ENCODE data around the gene TFDP1. TPM values are rescaled to one million over a fixed set of nuclear protein-coding genes. Genes with fewer than 3 reads are reported as not detected.

TFDP1 gene
- total RNA-seq, 1 donor from 2014 or later, result 40.0 TPM

DNA sequence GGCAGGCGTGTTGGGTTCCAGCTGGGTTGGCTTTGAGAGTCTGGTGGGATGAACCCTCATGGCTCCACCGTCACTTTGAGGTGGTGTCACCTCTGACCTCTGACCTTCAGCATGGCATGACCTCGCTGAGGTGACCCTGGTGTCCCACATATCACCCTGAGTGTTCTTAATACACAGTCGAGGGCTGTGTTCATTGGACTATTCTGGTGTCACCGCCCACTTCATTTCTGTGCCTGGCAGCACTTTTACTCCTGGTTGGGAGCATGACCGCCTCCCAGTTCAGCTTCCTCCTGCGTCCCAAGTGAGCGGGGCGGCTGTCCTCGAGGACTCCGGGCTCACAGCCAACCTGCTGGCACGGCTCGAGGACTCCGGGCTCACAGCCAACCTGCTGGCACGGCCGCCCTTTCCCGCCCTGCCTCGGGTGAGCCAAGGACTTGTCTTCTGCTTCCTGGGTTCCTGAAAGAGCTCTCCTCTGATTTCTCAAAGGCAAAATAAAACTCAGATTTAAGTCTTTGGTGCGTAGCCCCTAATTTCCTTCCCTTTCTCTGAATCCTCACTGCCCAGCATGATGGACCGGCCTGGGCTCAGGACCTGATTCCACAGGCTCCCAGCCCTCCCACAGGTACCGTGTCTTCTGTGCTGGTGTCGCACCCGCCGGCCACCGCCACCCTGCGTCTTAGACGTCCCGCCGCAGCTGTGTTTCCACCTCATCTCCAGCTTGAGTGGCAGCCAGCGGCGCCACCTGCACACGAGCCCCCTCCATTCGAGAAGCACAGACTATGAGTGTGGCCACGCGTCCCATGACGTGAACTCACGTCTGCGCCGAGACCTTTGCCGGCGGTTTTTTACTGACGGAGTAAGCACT is 63.0 kb downstream of the TFDP1 start:
- no peaks in the 10 kb centered on the region for H3K27me3 ChIP-seq
- no peak overlapping the region for H3K4me3 ChIP-seq
- no peaks in the 10 kb centered on the region for H3K36me3 ChIP-seq
- peaks cover 20% of the 10 kb centered on the region for H3K4me1 ChIP-seq
- no peak for DNase-seq (ENCODE audit: extremely low spot score in 2 of 2)
- intact Hi-C loops (cut with DNase I), result no loop called here
- H3K9me3 ChIP-seq, result no peaks in the 10 kb centered on the region
- no peak overlapping the region for H3K27ac ChIP-seq
- peak; percentile 50 to 63 for TF ChIP-seq POLR2AphosphoS5 (IDR thresholded peaks at IDR 0.05; ENCODE audit: insufficient read depth in 1 of 2, low read depth in 1 of 2)
- TF ChIP-seq POLR2A (IDR thresholded peaks at IDR 0.05), result no peak

DNA sequence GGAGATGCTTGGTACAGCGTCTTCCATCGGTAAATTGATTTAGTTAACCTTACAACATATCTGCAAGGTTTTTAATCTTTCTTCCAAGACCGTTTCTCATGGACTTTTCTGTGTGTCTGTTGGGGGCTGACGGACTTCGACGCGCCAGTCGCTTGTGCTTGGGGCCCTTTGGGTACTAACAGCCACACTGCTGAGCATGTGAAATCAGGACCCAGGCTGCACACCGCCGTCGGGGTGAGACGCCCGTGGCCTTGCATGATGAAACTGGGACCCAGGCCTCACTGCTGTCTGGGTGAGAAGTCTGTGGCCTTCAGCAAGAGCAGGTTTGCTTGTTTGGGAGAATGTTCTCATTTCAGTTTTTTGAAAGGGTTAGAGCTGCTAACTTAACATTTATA is 63.7 kb downstream of the TFDP1 start:
- DNase-seq (ENCODE audit: extremely low spot score in 2 of 2), result no peak
- Histone ChIP-seq H3K4me3 (no peak overlapping the region), H3K36me3 (no peaks in the 10 kb centered on the region), H3K27me3 (no peaks in the 10 kb centered on the region), H3K9me3 (no peaks in the 10 kb centered on the region), H3K27ac (no peak overlapping the region), H3K4me1 (peaks cover 20% of the 10 kb centered on the region)
- intact Hi-C loops (cut with DNase I), result no loop called here
- TF ChIP-seq POLR2A (IDR thresholded peaks at IDR 0.05), result no peak
- TF ChIP-seq POLR2AphosphoS5 (IDR thresholded peaks at IDR 0.05; ENCODE audit: insufficient read depth in 1 of 2, low read depth in 1 of 2), result no peak
- TF ChIP-seq, protein P1, sequence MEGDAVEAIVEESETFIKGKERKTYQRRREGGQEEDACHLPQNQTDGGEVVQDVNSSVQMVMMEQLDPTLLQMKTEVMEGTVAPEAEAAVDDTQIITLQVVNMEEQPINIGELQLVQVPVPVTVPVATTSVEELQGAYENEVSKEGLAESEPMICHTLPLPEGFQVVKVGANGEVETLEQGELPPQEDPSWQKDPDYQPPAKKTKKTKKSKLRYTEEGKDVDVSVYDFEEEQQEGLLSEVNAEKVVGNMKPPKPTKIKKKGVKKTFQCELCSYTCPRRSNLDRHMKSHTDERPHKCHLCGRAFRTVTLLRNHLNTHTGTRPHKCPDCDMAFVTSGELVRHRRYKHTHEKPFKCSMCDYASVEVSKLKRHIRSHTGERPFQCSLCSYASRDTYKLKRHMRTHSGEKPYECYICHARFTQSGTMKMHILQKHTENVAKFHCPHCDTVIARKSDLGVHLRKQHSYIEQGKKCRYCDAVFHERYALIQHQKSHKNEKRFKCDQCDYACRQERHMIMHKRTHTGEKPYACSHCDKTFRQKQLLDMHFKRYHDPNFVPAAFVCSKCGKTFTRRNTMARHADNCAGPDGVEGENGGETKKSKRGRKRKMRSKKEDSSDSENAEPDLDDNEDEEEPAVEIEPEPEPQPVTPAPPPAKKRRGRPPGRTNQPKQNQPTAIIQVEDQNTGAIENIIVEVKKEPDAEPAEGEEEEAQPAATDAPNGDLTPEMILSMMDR (IDR thresholded peaks at IDR 0.05), result no peak

DNA sequence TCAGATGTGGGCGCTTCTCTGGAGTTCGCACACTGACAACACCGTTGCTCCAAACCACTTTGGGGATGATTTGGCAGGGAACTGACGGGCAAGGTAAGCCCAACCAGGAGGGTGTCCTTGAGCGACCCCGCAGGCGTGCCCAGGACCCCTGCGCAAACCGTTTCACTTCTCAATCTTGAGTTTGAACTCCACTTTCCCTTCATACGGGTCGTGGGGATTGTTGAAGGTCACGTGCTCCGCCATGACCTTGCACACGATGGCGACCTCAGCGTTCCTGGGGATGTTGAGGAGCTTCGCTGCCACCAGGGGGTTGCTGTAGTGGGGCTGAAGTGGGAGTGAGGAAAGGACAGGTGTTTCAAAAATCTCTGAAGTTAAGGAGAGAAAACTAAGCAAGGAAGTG is 64.7 kb downstream of the TFDP1 start:
- no peak for DNase-seq (ENCODE audit: extremely low spot score in 2 of 2)
- TF ChIP-seq POLR2AphosphoS5 (IDR thresholded peaks at IDR 0.05; ENCODE audit: insufficient read depth in 1 of 2, low read depth in 1 of 2), result no peak
- TF ChIP-seq, protein P1 (IDR thresholded peaks at IDR 0.05), result no peak
- no peaks in the 10 kb centered on the region for H3K36me3 ChIP-seq
- no peaks in the 10 kb centered on the region for H3K9me3 ChIP-seq
- H3K4me3 ChIP-seq, result no peak overlapping the region
- H3K4me1 ChIP-seq, result peaks cover 20% of the 10 kb centered on the region
- H3K27ac ChIP-seq, result no peak overlapping the region
- no peaks in the 10 kb centered on the region for H3K27me3 ChIP-seq
- intact Hi-C loops (cut with DNase I), result no loop called here

DNA sequence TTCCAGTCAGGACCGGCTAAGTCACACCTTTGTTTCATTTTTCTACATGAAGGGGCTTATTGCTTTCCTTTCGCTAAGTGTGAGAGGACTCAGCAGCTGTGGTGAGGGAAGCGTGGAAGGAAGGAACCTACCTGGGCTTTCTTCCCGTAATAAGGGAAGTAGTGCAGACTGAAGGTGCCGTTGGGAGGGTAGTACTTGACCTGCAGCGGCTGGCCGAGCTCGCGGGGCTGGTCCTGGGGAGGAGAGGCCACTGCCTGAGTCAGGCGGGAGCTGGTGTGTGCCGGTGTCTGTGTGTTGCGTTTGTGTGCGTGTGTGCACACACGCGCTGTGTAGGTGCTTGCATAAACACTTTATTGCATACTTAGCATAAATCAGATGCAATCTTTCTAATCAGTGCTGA is 65.7 kb downstream of the TFDP1 start:
- H3K4me1 ChIP-seq, result peaks cover 20% of the 10 kb centered on the region
- no peak overlapping the region for H3K27ac ChIP-seq
- H3K27me3 ChIP-seq, result no peaks in the 10 kb centered on the region
- intact Hi-C loops (cut with DNase I), result no loop called here
- TF ChIP-seq POLR2A (IDR thresholded peaks at IDR 0.05) (no peak), POLR2AphosphoS5 (IDR thresholded peaks at IDR 0.05; ENCODE audit: insufficient read depth in 1 of 2, low read depth in 1 of 2) (no peak)
- TF ChIP-seq, protein P1 (IDR thresholded peaks at IDR 0.05), result no peak
- H3K4me3 ChIP-seq, result no peak overlapping the region
- H3K36me3 ChIP-seq, result no peaks in the 10 kb centered on the region
- no peaks in the 10 kb centered on the region for H3K9me3 ChIP-seq
- no peak for DNase-seq (ENCODE audit: extremely low spot score in 2 of 2)

DNA sequence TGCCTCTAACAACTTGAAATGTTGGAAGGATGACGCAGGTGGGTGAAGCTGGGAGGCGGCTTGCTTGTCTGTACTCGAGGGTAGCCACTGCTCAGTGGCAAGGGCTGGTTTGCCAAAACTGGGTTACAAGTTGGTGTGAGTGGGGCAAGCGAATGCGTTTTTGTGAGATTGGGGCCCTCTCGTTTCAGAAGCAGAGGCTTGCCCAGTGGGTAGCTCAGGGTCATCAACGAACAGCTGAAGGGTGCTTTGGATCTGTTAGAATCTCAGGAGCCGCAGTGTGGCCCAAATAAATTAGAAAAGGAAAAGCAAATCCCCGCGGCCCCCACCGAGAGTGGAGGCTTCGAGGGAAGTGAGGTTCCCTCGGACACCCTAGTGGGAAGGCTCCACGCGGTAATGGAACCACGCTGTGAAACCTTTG is 66.2 kb downstream of the TFDP1 start:
- no peak overlapping the region for H3K27ac ChIP-seq
- H3K9me3 ChIP-seq, result no peaks in the 10 kb centered on the region
- intact Hi-C loops (cut with DNase I), result no loop called here
- no peak for DNase-seq (ENCODE audit: extremely low spot score in 2 of 2)
- peaks cover 20% of the 10 kb centered on the region for H3K4me1 ChIP-seq
- no peak overlapping the region for H3K4me3 ChIP-seq
- no peak for TF ChIP-seq POLR2AphosphoS5 (IDR thresholded peaks at IDR 0.05; ENCODE audit: insufficient read depth in 1 of 2, low read depth in 1 of 2)
- TF ChIP-seq, protein P1 (IDR thresholded peaks at IDR 0.05), result no peak
- TF ChIP-seq POLR2A (IDR thresholded peaks at IDR 0.05), result no peak
- H3K36me3 ChIP-seq, result no peaks in the 10 kb centered on the region
- no peaks in the 10 kb centered on the region for H3K27me3 ChIP-seq

Data from vagina (tissue), 2 donors.